Measurements from ENCODE around the gene PHRF1. TPM values are rescaled to one million over a fixed set of nuclear protein-coding genes. Genes with fewer than 3 reads are reported as not detected.

Gene PHRF1
- total RNA-seq, 4 donors from 2014 or later = 18.3 to 31.0 (median 19.3) TPM

GRCh38 chr11:612961-613300 lies 36.7 kb downstream of the PHRF1 start:
- intact Hi-C loops (cut with DNase I) = loop anchor here (5.0 kb wide), 1 partner anchor 51 kb away; the partner anchor contains the start of genes LMNTD2 and RASSF7
- peaks cover 22 to 27% of the 10 kb centered on the region in 2 donors for H3K4me1 ChIP-seq
- TF ChIP-seq POLR2A (IDR thresholded peaks at IDR 0.05) = no peak
- no peak for TF ChIP-seq CTCF (IDR thresholded peaks at IDR 0.05)
- no peak overlapping the region for H3K4me3 ChIP-seq (replicated peaks in 1 of 3)
- no peaks in the 10 kb centered on the region for H3K9me3 ChIP-seq
- no peak for DNase-seq
- 94 to 98% methylated on average over 5 to 9 of the region's 10 CpGs for WGBS, 2 donors
- H3K36me3 ChIP-seq = peaks cover 44 to 55% of the 10 kb centered on the region in 2 donors
- H3K27me3 ChIP-seq = no peaks in the 10 kb centered on the region
- H3K27ac ChIP-seq = no peak overlapping the region

GRCh38 chr11:613369-613968 lies 37.2 kb downstream of the PHRF1 start:
- Histone ChIP-seq H3K27me3 (no peaks in the 10 kb centered on the region), H3K36me3 (peaks cover 41 to 50% of the 10 kb centered on the region in 2 donors), H3K4me3 (replicated peaks in 1 of 3) (no peak overlapping the region), H3K9me3 (no peaks in the 10 kb centered on the region), H3K27ac (peak overlapping the region in 2 of 3 donors; percentile 73 to 94), H3K4me1 (peaks cover 22 to 27% of the 10 kb centered on the region in 2 donors)
- intact Hi-C loops (cut with DNase I) = loop anchor here (5.0 kb wide), 1 partner anchor 51 kb away; the partner anchor contains the start of genes LMNTD2 and RASSF7
- TF ChIP-seq POLR2A (IDR thresholded peaks at IDR 0.05) (no peak), CTCF (IDR thresholded peaks at IDR 0.05) (no peak)
- peak; percentile 52 to 68 for DNase-seq
- WGBS, 2 donors = 60 to 79% methylated on average over 12 to 25 of the region's 36 CpGs

GRCh38 chr11:614021-614622 lies 37.9 kb downstream of the PHRF1 start:
- no peak for DNase-seq
- H3K27me3 ChIP-seq = no peaks in the 10 kb centered on the region
- TF ChIP-seq POLR2A (IDR thresholded peaks at IDR 0.05) (no peak), CTCF (IDR thresholded peaks at IDR 0.05) (no peak)
- no peaks in the 10 kb centered on the region for H3K9me3 ChIP-seq
- peaks cover 22 to 27% of the 10 kb centered on the region in 2 donors for H3K4me1 ChIP-seq
- WGBS, 2 donors = 67 to 86% methylated on average over 6 to 10 of the region's 14 CpGs
- peak overlapping the region in 2 of 3 donors; percentile 73 to 94 for H3K27ac ChIP-seq
- H3K36me3 ChIP-seq = peaks cover 39 to 43% of the 10 kb centered on the region in 2 donors
- H3K4me3 ChIP-seq (replicated peaks in 1 of 3) = no peak overlapping the region
- intact Hi-C loops (cut with DNase I) = loop anchor here (5.0 kb wide), 1 partner anchor 52 kb away; the partner anchor contains the start of genes LMNTD2 and RASSF7

- intact Hi-C loops (cut with DNase I) = loop anchor here (5.0 kb wide), 1 partner anchor 53 kb away; the partner anchor contains the start of genes LMNTD2 and RASSF7
- 53 to 60% methylated on average over 1 to 50 of the region's 68 CpGs for WGBS, 2 donors
- Histone ChIP-seq H3K4me3 (replicated peaks in 1 of 3) (peak overlapping the region; percentile 39 to 74 (median 58)), H3K9me3 (no peaks in the 10 kb centered on the region), H3K4me1 (peaks cover 22 to 27% of the 10 kb centered on the region in 2 donors), H3K36me3 (peaks cover 32 to 36% of the 10 kb centered on the region in 2 donors), H3K27me3 (no peaks in the 10 kb centered on the region), H3K27ac (peak overlapping the region; percentile 73 to 94 (median 78))
- peak; percentile 85 for DNase-seq
- TF ChIP-seq CTCF (IDR thresholded peaks at IDR 0.05) = no peak
These were observed 38.6 kb downstream of the PHRF1 start for GRCh38 chr11:614623-615503.
